H1 (cell line): ENCODE results near the gene ZBTB14. TPM values are rescaled to one million over a fixed set of nuclear protein-coding genes. Genes with fewer than 3 reads are reported as not detected.

Experiments
- JUND ChIP-seq: IDR thresholded peaks from 2 replicates; pipeline ENCODE4 v1.6.1; 2011; ENCODE audit warnings: mild to moderate bottlenecking, improper control_type of control experiment, low read length
- KDM4A ChIP-seq: IDR thresholded peaks from one replicate; pipeline ENCODE4 v1.7.1; 2012; ENCODE audit warnings: low read depth, mild to moderate bottlenecking, moderate library complexity, low read length, inconsistent platforms; ENCODE audit not compliant: severe bottlenecking
- RFX5 ChIP-seq: IDR thresholded peaks from 2 replicates; pipeline ENCODE4 v1.6.1; 2011; ENCODE audit warnings: low read depth, low read length, improper control_type of control experiment, borderline replicate concordance
- YY1 ChIP-seq: IDR thresholded peaks from 2 replicates; pipeline ENCODE4 v1.6.1; 2011; ENCODE audit warnings: low read depth, mild to moderate bottlenecking, low read length
- polyA plus RNA-seq, 7 experiments: library from polyadenylated mRNA; depleted of rRNA in 3 of 7; stranded (reverse) in 5 of 7; unstranded in 2 of 7; fragments of >200 nt in 5 of 7; fragments of 200-250 nt in 2 of 7; gene quantifications; 1 replicate in 5 of 7; 2 replicates in 1 of 7; 4 replicates in 1 of 7; pipeline versions ENCODE4 v1.2.1 to v1.2.3, GENCODE V29; 2011 to 2013; ENCODE audit warnings: missing spikeins in 2 of 7, mixed read lengths in 2 of 7
- total RNA-seq: library from RNA; stranded (reverse); fragmentation: NEBNext Ultra II Directional; extraction: Animal tissue kit (Norgen Biotek cat#: 25700); gene quantifications from 2 replicates; pipeline ENCODE4 v1.2.1, GENCODE V29; 2021
- TF ChIP-seq, protein P1 (sequence below), 3 experiments: IDR thresholded peaks; 1 replicate in 2 of 3; 2 replicates in 1 of 3; pipeline versions ENCODE4 v1.5.1 to v1.6.1; 2011; ENCODE audit warnings: low read length in 3 of 3, mild to moderate bottlenecking in 3 of 3, inconsistent platforms in 2 of 3, low read depth in 1 of 3, moderate library complexity in 1 of 3; ENCODE audit not compliant: insufficient read depth in 1 of 3; ENCODE audit errors: control extremely low read depth in 1 of 3

Gene ZBTB14
- total and polyA plus RNA-seq, 2 of the 8 experiments (the other 6 are each of a cell fraction or from before 2014, with no cell fraction given): 5.2 to 18.3 TPM

DNA sequence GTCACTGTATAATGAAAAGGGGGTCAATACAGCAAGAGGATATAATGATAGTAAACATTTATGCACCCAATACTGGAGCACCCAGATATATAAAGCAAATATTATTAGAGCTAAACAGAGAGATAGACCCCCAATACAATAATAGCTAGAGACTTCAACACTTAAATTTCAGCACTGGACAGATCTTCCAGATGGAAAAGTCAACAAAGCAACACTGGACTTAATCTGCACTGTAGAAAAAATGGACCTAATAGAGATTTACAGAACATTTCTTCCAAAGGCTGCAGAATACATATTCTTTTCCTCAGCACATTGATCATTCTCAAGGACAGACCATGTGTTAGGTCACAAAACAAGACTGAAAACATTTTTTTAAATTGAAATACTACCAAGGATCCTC lies 26.7 kb downstream of the ZBTB14 start (continued):
- TF ChIP-seq, protein P1, sequence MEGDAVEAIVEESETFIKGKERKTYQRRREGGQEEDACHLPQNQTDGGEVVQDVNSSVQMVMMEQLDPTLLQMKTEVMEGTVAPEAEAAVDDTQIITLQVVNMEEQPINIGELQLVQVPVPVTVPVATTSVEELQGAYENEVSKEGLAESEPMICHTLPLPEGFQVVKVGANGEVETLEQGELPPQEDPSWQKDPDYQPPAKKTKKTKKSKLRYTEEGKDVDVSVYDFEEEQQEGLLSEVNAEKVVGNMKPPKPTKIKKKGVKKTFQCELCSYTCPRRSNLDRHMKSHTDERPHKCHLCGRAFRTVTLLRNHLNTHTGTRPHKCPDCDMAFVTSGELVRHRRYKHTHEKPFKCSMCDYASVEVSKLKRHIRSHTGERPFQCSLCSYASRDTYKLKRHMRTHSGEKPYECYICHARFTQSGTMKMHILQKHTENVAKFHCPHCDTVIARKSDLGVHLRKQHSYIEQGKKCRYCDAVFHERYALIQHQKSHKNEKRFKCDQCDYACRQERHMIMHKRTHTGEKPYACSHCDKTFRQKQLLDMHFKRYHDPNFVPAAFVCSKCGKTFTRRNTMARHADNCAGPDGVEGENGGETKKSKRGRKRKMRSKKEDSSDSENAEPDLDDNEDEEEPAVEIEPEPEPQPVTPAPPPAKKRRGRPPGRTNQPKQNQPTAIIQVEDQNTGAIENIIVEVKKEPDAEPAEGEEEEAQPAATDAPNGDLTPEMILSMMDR (IDR thresholded peaks at IDR 0.05; ENCODE audit: control extremely low read depth in 1 of 3, insufficient read depth in 1 of 3, low read depth in 1 of 3, low read length in 3 of 3): no peak
- TF ChIP-seq JUND (no peak), KDM4A (no peak), YY1 (no peak), RFX5 (no peak)
